A673 (cell line): ENCODE measurements around the gene MELTF. TPM values are rescaled to one million over a fixed set of nuclear protein-coding genes. Genes with fewer than 3 reads are reported as not detected.

ENCODE experiments used
- BruUV-seq: library from RNA; stranded (reverse); fragments of 400-500 nt; replicated peaks from 2 replicates; lab custom pipeline; 2021; lab: Mats Ljungman, UMichigan
- CTCF ChIA-PET: fragments of 300-600 bp; sonication (Branson Sonifier 250); formaldehyde crosslinking; loops from one replicate; lab custom pipeline; 2022; ENCODE audit warnings: antibody characterized with exemption; lab: Charles Lee
- POLR2A ChIA-PET: fragments of 300-600 bp; sonication (Branson Sonifier 250); formaldehyde crosslinking; loops from one replicate; lab custom pipeline; 2022; ENCODE audit warnings: antibody characterized with exemption; ENCODE audit not compliant: low non-redundant PET; lab: Charles Lee
- DNase-seq: peaks from one replicate; pipeline ENCODE4 v3.0.0-alpha.2; 2015; ENCODE audit warnings: low spot score
- H3K27ac ChIP-seq: fragments of 200-600 bp; sonication (generic); 2 replicates; pipeline ENCODE4 v1.5.1; 2016; ENCODE audit warnings: mixed run types, low read depth, mild to moderate bottlenecking, mixed read lengths, antibody characterized with exemption, low read length; ENCODE audit not compliant: poor library complexity, severe bottlenecking
- H3K27me3 ChIP-seq: fragments of 200-600 bp; sonication (generic); replicated peaks from 2 replicates; pipeline ENCODE4 v1.6.1; 2017; ENCODE audit warnings: mixed run types, low read depth, mild to moderate bottlenecking, mixed read lengths, antibody characterized with exemption, low read length; ENCODE audit not compliant: insufficient read depth, poor library complexity
- H3K36me3 ChIP-seq: fragments of 200-600 bp; sonication (generic); 2 replicates; pipeline ENCODE4 v1.6.1; 2016; ENCODE audit warnings: mixed run types, mild to moderate bottlenecking, mixed read lengths, antibody characterized with exemption, low read length; ENCODE audit not compliant: insufficient read depth, poor library complexity, severe bottlenecking
- H3K4me1 ChIP-seq: fragments of 200-600 bp; sonication (generic); 2 replicates; pipeline ENCODE4 v1.6.1; 2017; ENCODE audit warnings: mixed run types, mild to moderate bottlenecking, mixed read lengths, antibody characterized with exemption, low read length; ENCODE audit not compliant: insufficient read depth, poor library complexity, severe bottlenecking
- H3K4me3 ChIP-seq: fragments of 200-600 bp; sonication (generic); 2 replicates; pipeline ENCODE4 v1.5.1; 2016; ENCODE audit warnings: low read depth, mixed run types, mild to moderate bottlenecking, mixed read lengths, low read length; ENCODE audit not compliant: poor library complexity, severe bottlenecking
- H3K9me3 ChIP-seq: fragments of 200-600 bp; sonication (generic); 2 replicates; pipeline ENCODE4 v1.6.1; 2016; ENCODE audit warnings: mixed run types, low read depth, mild to moderate bottlenecking, mixed read lengths, antibody characterized with exemption, low read length; ENCODE audit not compliant: poor library complexity, severe bottlenecking
- EZH2 ChIP-seq: fragments of 200-600 bp; sonication (generic); IDR thresholded peaks from 2 replicates; pipeline ENCODE4 v1.6.1; 2017; ENCODE audit warnings: borderline replicate concordance, low read depth, mild to moderate bottlenecking, mixed read lengths, antibody characterized with exemption, low read length; ENCODE audit not compliant: poor library complexity, severe bottlenecking
- intact Hi-C: fragments of 100-400 bp; cut with micrococcal nuclease; formaldehyde crosslinking; loops from one replicate; pipeline ENCODE4 v1.10.0; 2022; ENCODE audit not compliant: unreplicated experiment
- total RNA-seq: library from RNA; stranded (reverse); gene quantifications from 2 replicates; pipeline ENCODE4 v1.2.3, GENCODE V29; 2021
- TF ChIP-seq, protein P1 (sequence below): fragments of 300-800, 200-600 bp; sonication (generic); conservative IDR thresholded peaks from 2 replicates; pipeline ENCODE4 v1.5.1; 2017; ENCODE audit warnings: low read depth, mild to moderate bottlenecking, antibody characterized with exemption, low read length, moderate library complexity, mixed read lengths

Gene MELTF
- total RNA-seq, 1 experiment from 2014 or later, result 2.6 TPM

DNA sequence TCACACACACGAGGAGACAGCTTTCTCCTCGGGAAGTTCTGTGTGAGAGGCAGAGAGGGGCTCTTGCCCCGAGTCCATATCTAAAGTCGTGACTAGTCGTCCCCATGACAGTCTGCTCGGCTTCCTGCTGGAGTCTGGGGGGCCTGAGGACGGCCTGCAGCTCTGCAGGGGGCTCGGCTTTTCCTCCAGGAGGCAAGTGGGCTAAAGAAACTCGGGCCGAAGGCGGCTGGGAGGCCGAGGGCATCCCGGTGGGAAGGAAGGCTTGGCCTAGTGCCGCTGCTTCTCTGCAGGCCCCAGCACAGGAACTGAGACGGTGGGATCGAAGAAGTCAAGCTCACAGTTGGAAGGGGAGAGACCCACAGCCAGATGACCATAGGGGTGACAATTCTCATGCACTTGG lies 35.6 kb downstream of the MELTF start:
- Histone ChIP-seq H3K27me3 (no peaks in the 10 kb centered on the region), H3K9me3 (no peaks in the 10 kb centered on the region), H3K4me1 (no peaks in the 10 kb centered on the region), H3K27ac (no peak overlapping the region), H3K36me3 (no peaks in the 10 kb centered on the region), H3K4me3 (no peak overlapping the region)
- no TSS peak for BruUV-seq
- intact Hi-C loops, result no loop called here
- TF ChIP-seq, protein P1, sequence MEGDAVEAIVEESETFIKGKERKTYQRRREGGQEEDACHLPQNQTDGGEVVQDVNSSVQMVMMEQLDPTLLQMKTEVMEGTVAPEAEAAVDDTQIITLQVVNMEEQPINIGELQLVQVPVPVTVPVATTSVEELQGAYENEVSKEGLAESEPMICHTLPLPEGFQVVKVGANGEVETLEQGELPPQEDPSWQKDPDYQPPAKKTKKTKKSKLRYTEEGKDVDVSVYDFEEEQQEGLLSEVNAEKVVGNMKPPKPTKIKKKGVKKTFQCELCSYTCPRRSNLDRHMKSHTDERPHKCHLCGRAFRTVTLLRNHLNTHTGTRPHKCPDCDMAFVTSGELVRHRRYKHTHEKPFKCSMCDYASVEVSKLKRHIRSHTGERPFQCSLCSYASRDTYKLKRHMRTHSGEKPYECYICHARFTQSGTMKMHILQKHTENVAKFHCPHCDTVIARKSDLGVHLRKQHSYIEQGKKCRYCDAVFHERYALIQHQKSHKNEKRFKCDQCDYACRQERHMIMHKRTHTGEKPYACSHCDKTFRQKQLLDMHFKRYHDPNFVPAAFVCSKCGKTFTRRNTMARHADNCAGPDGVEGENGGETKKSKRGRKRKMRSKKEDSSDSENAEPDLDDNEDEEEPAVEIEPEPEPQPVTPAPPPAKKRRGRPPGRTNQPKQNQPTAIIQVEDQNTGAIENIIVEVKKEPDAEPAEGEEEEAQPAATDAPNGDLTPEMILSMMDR, result no peak
- TF ChIP-seq EZH2, result no peak
- ChIA-PET CTCF (no interaction called here), POLR2A (no interaction called here)
- DNase-seq, result no peak

GRCh38 chr3:196992461-196993065 lies 37.1 kb downstream of the MELTF start:
- DNase-seq, result no peak
- no TSS peak for BruUV-seq
- ChIA-PET POLR2A (no interaction called here), CTCF (no interaction called here)
- no peak for TF ChIP-seq EZH2
- TF ChIP-seq, protein P1, result no peak
- no peaks in the 10 kb centered on the region for H3K36me3 ChIP-seq
- no peaks in the 10 kb centered on the region for H3K27me3 ChIP-seq
- no peak overlapping the region for H3K4me3 ChIP-seq
- intact Hi-C loops, result no loop called here
- H3K9me3 ChIP-seq, result no peaks in the 10 kb centered on the region
- H3K27ac ChIP-seq, result no peak overlapping the region
- no peaks in the 10 kb centered on the region for H3K4me1 ChIP-seq

GRCh38 chr3:196991581-196992460 lies 37.8 kb downstream of the MELTF start:
- CTCF ChIA-PET, result no interaction called here
- no peaks in the 10 kb centered on the region for H3K27me3 ChIP-seq
- H3K4me3 ChIP-seq, result no peak overlapping the region
- no TSS peak for BruUV-seq
- TF ChIP-seq EZH2, result no peak
- TF ChIP-seq, protein P1, result no peak
- no peak overlapping the region for H3K27ac ChIP-seq
- intact Hi-C loops, result no loop called here
- no peaks in the 10 kb centered on the region for H3K36me3 ChIP-seq
- no peaks in the 10 kb centered on the region for H3K4me1 ChIP-seq
- POLR2A ChIA-PET, result no interaction called here
- DNase-seq, result no peak
- no peaks in the 10 kb centered on the region for H3K9me3 ChIP-seq
